CD4-positive, alpha-beta T cell treated with Interferon alpha-2 for 1 hour (primary cell): ENCODE results near the gene TRAPPC3.

Experiments used
- DNase-seq, 2 donors: peaks; one replicate each; pipeline ENCODE4 v3.0.0-alpha.2; 2020 to 2022

TRAPPC3 gene

GRCh38 chr1:36151134-36151844, 2.0 kb upstream of the TRAPPC3 start:
- DNase-seq = no peak

GRCh38 chr1:36150296-36151133, 1.2 kb upstream of the TRAPPC3 start:
- peak; percentile 80 to 81 for DNase-seq

- no peak for DNase-seq
These were observed 648 bp upstream of the TRAPPC3 start for GRCh38 chr1:36149973-36150295.

DNA sequence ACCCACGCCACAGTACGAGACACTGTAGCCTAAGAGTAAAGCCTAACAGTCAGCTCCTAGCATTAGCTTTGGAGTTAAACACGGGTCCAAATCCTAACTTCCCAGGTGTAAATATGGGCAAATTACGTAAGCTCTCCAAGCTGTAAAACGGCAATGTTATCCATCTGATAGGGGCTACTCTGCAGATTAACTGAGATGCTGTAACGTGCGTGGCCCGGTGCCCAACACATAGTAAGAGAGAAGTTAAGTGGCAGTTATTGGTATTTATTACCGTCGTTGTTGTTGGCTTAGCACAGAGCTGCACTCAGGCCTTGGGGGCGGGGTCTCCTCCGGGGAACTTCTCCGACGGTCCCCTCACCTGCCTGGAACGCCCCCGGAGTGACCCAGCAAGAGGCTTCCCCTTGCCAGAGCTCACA, 457 bp downstream of the TRAPPC3 start:
- DNase-seq = no peak

GRCh38 chr1:36144413-36144812, 4.9 kb downstream of the TRAPPC3 start:
- no peak for DNase-seq

DNA sequence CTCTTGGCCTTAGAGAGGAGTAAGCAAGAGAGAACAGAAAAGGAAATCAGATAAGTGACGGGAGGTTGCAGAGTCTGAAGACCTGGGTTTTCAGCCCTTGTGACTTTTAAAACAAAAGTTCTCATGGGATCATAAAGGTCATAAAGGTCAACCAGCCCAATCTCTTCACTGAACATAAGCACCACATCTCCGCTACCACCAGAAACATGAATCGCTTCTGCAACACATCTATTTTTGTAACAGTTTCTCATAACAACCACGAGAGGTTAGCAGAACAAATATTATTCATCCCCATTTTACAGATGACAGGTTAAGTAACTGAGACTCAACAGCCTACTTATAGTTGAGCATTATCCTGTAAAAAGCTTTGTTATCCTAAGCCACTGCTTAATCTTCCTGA, 5.9 kb downstream of the TRAPPC3 start:
- DNase-seq = no peak

DNA sequence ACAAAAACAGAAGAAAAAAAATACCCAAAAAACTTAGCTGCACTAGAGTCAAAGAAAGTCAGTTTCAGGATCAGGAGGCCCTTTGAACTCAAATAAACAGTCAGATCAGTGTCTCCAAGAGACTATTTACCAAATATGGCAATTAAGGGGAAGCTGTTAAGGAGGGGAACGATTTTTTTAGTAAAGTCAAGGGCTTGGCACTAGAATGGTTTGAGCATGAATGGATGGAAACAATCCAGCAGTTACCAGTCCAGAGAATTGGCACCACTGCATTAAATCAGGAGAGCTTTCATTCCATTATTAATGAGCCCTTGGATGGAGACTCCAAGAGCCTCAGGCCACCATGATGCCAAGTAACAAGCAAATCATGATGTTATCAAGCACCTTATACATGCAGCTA, 7.2 kb downstream of the TRAPPC3 start:
- no peak for DNase-seq

DNA sequence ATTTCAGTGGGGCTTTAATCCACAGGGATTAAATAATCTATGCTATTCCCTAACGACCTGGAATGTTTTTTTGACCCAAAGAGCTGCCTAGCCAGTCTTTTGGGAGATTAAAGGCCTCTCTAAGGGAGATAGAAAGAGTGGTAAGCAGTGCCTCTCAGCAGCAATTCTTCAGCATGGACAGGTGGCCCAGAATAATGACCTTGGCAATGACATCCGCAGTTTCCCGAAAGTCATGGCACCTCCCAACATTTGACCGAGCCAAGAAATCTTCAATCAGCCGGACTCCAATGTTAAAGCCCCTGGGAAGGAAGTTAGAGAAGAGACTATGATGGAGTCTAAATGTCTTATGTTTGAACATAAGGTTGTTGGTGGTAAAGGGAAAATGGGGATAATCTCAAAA, 9.8 kb downstream of the TRAPPC3 start:
- DNase-seq = no peak

GRCh38 chr1:36137776-36138175, 11.5 kb downstream of the TRAPPC3 start:
- DNase-seq = no peak

DNA sequence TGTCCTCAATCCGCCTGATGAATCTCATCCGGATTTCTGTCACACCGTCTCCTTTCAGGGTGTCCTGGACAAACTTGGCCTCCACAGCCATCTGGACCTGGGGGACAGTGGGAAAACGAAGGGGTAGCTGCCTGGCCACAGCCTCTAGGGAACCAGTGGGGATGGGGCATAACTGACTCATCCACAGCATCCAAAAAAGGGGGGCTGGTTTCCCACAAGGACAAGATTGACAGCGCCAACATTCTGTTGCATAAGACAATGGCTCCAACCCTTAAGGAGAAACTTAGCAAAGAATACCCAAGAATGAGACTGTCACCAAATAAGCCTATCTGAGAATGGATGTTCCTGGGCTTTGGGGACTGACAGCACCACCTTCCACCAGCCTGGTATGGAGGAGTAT, 12.1 kb downstream of the TRAPPC3 start:
- no peak for DNase-seq

GRCh38 chr1:36136535-36136934, 12.8 kb downstream of the TRAPPC3 start:
- no peak for DNase-seq

DNA sequence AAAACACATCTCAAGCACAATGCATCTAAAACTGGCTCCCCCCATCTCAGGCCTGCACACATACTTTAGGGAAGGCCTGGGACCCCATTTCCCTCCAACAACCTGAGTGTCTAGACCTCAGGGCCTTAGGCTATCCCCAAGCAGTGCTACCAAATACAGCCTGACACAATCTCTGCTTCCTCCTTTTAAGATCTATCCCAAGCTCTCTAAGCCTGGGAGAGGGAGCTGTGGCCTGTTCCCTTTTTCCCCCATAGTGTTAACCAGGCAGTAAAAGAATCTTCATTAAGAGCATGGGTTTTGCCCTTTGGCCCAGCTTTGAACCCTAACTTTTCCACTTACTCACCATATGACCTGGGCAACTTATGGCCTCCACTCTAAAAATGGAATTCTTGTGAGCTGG, 13.5 kb downstream of the TRAPPC3 start:
- no peak for DNase-seq

- DNase-seq = no peak
These were observed 14.0 kb downstream of the TRAPPC3 start for GRCh38 chr1:36135330-36135667.

DNA sequence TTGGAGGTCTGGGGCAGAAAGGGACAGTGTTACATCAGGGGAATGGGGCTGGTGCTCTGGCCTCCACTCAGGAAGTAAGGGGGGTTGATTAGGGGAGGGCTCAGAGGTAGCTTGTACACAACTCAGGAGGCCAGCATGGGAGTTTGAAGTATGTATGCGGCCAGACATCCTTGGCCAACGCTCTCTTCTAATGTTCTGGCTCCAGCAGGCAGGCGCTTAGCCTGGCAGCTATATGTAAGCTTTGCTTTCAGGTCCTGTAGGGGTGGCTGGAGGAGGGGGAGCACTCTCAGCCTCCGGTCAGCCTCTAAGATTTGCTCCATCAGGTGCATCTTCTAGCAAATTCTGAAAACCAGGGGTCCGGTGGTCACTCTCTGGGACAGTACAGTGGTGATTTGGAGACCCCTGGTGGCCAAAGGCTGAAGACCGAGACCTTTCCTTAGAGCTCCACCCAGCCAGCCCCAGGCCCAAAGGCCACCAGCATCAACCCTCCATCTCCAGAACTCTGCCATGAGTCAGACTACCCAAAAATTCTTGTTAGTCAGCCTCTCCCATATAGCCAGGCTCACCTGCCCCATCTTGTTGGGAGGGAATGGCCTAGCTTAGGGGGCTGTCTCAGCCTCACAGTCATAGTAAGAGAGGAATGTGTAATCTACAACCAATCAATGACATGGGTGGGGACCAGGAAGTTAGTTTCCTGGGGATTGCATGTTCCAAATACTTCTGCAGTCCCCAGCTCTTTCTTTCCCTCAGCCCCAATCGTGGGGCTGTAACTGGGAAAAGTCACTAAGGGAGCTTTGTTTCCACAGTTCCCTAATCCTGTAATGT, 14.6 kb downstream of the TRAPPC3 start:
- peak; percentile 29 to 33 for DNase-seq

- DNase-seq = no peak
These were observed 15.3 kb downstream of the TRAPPC3 start for GRCh38 chr1:36134031-36134430.

DNA sequence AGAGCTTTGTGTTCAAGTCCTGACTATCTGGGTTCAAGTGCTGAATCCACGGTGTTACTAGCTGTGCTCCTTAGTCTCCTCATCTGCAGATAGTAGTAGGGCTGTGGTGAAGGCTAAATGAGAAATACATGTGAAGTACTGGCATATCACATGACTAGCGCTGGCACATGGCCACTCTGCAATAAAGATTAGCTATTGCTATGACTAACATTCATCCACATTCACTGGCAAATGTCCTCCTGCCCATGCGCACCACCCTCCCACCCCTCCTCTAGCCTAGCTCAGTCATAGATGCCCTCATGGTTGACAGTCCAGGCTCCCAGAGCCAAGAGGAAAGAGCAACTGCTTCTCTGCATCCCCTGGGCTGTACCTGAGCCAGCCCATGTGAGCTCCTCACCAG, 15.8 kb downstream of the TRAPPC3 start:
- no peak for DNase-seq

- no peak for DNase-seq
These were observed 17.3 kb downstream of the TRAPPC3 start for GRCh38 chr1:36132029-36132428.

DNA sequence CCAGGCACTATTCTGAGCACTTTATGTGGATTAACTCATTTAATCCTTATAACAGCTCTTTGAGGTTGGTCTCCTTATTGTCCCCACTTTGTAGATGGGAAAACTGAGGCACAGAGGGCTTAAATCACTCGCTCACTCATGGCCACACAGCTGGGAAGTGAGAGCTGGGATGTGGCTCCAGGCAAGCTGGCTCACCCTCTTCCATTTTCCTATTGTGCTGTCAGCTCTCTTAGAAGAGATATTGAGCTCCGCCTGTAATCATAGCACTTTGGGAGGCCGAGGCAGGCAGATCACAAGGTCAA, 20.4 kb downstream of the TRAPPC3 start:
- DNase-seq = no peak

DNA sequence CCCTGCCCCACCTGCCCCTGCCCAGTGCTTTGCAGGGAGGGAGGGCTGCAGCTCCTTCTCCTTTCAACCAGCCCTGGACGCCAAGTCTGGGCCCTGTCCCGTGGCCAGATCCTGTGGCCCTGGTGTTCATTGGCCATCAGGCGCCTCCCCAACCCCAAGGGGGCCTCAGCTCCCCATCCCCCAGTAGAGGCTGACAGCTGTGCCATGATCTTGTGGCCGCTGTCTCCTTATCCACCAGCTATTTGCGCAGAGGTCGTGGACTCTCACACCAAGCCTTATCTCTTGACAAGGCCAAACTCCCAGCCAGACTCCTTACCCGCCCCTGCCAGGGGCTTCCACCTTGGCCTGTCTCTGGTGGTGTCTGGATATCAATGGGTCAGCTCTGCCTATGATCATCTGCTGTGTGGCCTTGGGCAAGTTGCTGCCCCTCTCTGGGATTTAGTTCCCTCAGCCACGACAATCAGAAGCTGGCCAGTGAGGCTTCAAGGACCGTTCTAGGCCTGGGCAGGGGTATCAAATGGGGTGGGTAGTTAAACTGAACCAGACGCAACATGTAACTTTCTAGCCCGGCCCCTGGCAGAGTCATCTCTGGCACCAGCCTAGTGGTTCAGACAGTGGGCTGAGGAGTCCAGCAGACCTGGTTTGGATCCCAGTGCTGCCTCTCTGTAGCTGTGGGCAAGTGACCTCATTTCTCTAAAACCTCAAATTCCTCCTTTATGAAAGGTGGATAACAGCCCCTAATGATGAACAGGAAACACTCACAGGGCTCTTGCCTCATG, 21.0 kb downstream of the TRAPPC3 start:
- DNase-seq = no peak

DNA sequence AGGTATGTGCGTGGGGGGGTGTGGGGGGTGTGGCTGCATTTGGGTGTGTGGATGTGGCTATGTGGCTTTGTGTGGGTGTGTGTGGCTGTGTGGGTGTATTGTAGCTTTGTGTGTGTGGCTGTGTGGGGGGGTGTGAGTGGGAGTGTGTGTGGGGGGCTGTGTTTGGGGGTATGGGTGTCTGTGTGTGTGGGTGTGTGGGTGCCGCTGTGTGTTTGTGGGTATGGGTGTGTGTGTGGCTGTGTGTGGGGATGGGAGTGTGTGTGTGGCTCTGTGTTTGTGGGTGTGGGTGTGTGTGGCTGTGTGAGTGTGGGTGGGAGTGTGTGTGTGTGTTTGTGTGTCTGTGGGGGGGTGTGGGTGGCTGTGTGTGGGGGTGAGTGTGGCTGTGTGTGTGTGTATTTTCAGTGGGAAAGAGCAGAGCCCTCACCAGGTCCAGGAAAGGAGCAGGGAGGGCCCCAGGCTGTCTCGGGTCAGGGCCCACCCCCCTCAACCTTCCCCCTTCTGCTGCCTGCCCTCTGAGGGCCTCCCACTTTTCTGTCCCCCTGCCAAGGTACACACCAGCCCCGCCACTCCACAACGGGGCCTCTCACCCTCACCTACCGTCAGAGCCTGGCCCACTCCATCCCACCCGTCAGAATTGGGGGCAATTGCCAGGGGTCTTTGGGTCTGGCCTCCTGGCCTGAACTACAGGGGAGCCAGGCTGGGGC, 22.3 kb downstream of the TRAPPC3 start:
- DNase-seq = no peak

- DNase-seq = no peak
These were observed 23.1 kb downstream of the TRAPPC3 start for GRCh38 chr1:36126005-36126716.
